ENCODE data around the gene ZNF496.

DNA sequence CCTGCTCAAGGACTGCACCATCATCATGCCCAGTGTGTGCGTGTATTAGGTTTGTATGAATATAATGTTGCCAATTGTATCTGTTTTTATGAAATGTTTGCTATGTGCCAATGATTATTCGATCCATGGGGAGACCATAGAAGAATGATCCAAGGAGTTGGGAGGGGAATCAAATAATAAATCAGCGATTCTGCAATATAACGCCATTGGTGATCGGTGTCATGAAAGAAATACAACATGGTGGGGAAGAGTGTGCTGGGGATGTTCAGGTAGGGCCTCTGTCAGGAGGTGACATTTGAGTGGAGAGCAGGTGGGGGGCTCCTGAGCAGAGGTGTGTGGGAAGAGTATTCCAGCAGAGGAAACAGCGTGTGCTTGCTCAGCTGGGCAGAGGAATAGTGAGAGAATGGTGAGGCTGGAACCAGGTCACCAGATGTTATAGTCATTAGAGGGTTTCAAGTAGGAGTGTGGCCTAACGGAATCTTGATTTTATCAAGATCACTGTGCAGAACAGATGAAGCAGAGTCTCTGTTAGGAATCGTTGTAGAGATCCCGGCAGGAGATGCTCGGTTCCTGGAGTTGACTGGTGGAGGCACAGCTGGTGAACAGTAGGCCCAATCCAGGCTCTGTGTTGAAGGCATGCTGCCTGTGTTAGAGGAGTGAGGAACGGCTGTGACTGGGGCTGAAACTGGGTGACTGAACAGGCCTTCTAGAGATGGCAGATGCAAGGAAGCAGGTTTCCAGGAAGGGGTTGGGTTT is 2.9 kb upstream of the ZNF496 start:
- TF ChIP-seq, protein P1, sequence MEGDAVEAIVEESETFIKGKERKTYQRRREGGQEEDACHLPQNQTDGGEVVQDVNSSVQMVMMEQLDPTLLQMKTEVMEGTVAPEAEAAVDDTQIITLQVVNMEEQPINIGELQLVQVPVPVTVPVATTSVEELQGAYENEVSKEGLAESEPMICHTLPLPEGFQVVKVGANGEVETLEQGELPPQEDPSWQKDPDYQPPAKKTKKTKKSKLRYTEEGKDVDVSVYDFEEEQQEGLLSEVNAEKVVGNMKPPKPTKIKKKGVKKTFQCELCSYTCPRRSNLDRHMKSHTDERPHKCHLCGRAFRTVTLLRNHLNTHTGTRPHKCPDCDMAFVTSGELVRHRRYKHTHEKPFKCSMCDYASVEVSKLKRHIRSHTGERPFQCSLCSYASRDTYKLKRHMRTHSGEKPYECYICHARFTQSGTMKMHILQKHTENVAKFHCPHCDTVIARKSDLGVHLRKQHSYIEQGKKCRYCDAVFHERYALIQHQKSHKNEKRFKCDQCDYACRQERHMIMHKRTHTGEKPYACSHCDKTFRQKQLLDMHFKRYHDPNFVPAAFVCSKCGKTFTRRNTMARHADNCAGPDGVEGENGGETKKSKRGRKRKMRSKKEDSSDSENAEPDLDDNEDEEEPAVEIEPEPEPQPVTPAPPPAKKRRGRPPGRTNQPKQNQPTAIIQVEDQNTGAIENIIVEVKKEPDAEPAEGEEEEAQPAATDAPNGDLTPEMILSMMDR (IDR thresholded peaks at IDR 0.05; ENCODE audit: insufficient read depth, low read depth, low read length) = no peak
- no peak for TF ChIP-seq EZH2 (IDR thresholded peaks at IDR 0.05; ENCODE audit: insufficient read depth, low read length)
